Activated CD4-positive, CD25-positive, alpha-beta regulatory T cell treated with anti-CD3 and anti-CD28 coated beads, Interleukin-2, amount 50 U/mL, for 16 hours (primary cell): ENCODE results near the gene TULP1.
"Not testable (repeated sequence)": the region's sequence is repeated elsewhere in the genome, so short reads cannot be mapped to it uniquely, and the experiment has no call there.

ENCODE experiments used
- DNase-seq: peaks from one replicate; pipeline ENCODE4 v3.0.0-alpha.2; 2020; ENCODE audit warnings: low read depth, low spot score

The TULP1 gene

GRCh38 chr6:35512740-35513139 is at the start of gene TULP1:
TSS of gene TULP1 (minus strand) at chr6:35512896. CDS start at chr6:35512858, 38 bp downstream.
- DNase-seq, result no peak

DNA sequence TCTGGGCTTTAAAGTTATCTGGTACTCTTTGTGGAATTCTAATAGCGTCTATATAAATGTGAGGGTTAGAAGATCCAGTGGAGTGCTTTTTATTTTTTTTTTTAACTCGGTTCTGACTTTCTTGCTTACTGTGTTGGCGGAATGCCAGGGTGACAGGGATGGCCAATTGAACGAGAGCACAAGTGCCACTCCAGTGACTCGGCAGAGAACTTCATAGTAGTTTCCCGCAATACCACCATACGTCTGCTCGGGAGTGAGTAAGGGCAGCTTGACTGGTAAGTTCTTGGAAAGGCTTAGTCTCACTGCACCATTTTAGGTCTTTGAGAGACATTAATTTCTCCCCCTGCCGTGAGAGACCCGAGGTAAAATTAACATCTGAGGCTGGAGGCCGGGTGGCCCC is 49.4 kb upstream of the TULP1 start:
- no peak for DNase-seq

- no peak for DNase-seq
These were observed 48.4 kb upstream of the TULP1 start for GRCh38 chr6:35561113-35561512.

GRCh38 chr6:35558571-35558970 is 45.9 kb upstream of the TULP1 start:
- no peak for DNase-seq

DNA sequence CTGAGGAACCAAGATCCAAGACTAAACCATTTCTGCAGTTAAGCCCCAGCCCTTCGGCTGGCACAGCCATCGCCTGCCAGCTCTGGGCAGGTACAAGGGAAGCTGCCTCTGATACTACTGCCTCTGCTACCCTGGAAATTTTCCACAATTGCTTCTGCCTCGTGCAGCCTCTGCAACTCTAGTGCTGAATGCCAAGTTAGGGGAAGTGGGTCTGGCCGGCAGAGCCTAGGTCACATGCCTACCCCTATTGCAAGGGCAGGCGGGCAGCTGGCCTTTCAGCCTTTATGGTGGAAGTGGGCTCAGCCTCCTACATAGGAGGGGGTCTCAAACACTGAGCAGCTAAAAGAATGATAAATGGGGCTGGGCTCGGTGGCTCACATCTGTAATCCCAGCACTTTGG is 44.5 kb upstream of the TULP1 start:
- no peak for DNase-seq

DNA sequence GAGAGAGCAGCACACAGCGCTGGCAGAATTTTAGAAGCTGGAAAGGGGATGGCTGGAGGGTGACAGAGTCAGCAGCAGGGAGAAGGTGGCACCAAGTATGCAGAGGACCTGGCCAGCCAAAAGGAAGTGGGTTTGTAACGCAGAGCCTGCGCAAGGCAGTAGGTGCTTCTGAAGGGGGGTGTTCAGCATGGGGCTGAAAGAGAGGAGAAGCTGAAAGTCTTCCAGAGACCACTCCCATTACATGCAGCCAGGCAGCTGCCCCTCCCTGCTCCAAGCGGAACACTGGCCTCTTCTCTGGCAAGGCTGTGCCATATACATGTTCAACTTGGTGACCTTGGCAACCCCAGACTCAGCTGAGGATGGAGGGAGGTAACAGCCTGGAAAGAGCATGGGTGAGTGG is 42.1 kb upstream of the TULP1 start:
- no peak for DNase-seq

DNA sequence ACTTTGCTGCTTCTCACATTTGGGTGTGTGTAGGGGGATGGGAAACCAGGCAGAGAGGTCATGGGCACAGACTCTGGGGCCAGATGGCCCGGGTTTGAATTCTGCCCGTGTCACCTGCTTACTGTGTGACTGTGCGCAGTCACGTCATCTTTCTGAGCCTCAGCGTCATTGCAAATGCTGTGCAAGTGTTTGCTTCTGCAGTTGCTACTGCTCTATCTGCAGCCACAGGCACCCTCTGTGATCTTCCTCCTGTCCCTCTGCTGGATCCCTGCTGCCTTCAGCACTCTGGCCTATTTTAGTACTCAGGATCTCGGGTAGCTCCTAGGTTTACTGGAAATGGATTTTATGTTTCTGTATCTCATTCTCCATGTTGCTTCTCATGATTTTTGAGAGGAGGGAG is 40.6 kb upstream of the TULP1 start:
- no peak for DNase-seq

DNA sequence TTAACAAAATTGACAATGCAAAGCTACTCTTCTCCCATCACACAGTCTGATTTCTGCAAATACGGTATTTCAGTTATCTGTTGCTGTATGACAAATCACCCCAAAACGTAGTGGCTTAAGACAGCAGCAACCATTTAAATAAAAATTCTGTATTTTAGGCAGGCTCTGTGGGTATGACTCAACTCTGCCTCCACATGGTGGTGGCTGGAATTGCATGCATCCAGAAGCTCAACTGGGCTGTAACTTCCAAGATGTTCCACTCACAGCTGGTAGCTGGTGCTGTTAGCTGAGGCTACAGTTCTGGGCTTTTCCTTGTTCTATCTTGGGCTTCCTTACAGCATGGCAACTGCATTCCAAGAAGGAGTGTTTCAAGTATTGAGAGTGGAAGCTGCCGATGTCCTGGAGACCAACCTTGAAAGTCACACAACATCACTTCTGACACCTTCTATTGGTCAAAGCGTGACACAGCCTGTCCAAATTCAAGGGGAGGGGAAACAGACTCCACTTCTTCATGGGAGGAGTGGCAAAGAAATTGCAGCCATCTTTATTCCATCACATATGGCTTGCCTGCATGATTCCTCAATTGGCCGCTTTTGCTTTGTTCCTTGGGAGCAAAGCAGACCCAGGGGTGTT is 39.7 kb upstream of the TULP1 start:
- peak; percentile 27 for DNase-seq

GRCh38 chr6:35550437-35550836 is 37.7 kb upstream of the TULP1 start:
- DNase-seq, result no peak

GRCh38 chr6:35547676-35548075 is 35.0 kb upstream of the TULP1 start:
- DNase-seq, result no peak

DNA sequence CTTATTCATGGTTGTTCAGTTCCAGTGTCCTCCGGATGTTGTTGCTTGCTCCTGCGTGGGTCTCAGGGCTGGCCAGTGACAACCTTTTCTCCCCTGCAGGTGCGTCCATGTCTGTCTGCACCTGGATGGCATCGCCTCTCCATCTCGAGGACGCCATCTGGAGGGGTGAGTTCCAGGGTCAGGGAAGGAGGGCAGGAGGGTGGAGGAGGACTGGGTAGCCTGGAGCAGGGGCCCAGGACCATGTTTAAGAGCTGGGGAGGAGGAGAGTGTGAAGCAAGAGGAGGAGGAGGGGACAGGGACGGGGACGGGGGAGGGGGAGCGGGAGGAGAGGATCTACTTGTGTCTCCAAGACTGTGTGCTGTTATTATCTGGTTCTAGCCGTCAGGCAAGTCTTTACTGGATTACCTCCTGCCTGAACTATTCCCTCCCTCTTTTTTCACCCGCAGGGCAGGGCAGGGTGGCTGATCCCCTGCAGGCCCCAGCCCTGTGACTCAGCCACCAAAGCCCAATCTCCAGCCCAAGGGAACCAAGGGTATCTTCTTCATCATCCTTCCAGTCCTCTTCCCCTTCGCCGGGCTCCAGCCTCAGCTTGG is 32.2 kb upstream of the TULP1 start:
- DNase-seq, result no peak

DNA sequence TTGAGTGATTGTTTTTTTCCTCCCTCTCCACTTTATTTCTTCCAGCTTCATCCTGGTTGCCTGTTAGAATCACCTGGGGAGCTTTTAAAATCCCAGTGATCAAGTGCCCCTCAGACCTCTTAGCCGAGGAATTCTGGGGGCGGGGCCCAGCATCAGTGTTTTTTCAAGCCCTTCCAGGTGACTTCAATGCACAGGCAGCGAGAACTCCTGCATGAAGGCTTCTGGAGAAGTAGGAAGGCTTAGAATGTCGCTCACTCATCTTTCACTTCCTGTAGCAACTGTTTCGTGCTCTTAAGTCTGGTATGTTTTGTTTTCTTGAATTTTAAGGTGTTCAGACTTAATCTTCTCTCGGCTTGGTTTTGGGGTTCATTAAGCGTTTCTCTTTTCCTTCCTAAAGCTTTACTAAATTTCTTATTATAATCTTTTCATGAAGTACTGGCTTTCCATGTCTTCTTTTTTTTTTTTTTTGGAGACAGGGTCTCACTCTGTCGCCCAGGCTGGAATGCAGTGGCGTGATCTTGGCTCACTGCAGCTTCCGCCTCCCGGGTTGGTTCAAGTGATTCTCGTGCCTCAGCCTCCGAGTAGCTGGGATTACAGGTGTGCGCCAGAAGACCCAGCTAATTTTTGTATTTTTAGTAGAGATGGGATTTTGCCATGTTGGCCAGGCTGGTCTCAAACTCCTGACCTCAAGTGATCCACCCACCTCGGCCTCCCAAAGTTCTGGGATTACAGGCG is 30.9 kb upstream of the TULP1 start:
- no peak for DNase-seq

DNA sequence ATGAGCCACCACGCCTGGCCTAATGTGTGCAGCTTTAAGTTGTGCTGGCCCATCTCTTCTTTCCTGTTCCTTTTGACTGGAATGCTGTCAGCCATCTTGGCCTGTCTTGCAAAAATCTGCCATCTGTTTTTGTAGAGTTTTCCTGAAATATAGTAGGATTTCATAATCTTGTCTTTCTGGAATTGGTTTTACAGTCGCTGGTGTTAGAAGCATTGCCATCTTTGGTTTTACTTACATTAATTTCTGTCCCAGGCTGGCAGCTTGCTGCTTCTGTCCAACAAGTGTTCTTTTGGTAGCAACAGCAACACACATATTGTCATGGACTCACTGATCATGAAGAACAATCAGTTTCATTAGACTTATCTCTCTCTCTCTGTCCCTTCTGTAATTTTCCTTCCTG is 29.1 kb upstream of the TULP1 start:
- no peak for DNase-seq

GRCh38 chr6:35539223-35539622 is 26.5 kb upstream of the TULP1 start:
- DNase-seq, result no peak

GRCh38 chr6:35535847-35536246 is 23.2 kb upstream of the TULP1 start:
- DNase-seq, result not testable (repeated sequence)

GRCh38 chr6:35534407-35535170 is 21.9 kb upstream of the TULP1 start:
- no peak for DNase-seq

DNA sequence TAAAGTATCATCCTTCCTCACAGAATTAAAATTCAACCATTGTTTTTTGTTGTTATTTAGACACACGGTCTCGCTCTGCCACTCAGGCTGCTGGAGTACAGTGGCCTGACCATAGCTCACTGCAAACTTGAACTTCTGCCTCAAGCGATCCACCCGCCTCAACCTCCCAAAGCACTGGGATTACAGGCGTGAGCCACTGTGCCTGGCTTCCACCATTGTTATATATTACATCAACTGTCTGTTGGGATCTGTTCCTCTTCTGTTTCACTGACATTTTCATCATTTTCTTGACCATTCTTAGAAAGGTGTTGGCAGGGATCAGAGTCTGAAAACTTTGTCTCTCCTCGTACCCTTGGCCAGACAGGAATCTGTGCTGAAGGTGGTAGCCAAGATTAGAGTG is 21.3 kb upstream of the TULP1 start:
- no peak for DNase-seq

DNA sequence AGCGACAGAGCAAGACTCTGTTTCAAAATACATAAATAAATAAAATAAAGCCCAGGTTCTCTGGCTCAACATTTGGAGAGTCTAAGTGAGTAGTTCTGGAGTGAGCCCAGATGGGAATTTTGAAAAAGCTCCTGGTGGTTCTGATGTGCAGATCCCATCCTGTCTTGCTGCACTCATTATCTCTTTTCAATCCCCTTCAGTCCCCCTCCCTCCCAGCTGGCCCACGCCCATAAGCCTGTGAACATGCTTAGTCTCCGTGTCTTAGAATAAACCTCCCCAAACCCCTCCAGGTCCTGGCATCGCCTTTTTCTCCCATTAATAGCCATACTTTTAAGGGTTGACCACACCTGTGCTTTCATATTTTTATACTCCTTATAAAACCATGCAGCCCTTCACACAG is 19.4 kb upstream of the TULP1 start:
- no peak for DNase-seq

- DNase-seq, result no peak
These were observed 11.8 kb upstream of the TULP1 start for GRCh38 chr6:35524380-35525020.

GRCh38 chr6:35522660-35523658 is 10.3 kb upstream of the TULP1 start:
- DNase-seq, result peak; percentile 58

DNA sequence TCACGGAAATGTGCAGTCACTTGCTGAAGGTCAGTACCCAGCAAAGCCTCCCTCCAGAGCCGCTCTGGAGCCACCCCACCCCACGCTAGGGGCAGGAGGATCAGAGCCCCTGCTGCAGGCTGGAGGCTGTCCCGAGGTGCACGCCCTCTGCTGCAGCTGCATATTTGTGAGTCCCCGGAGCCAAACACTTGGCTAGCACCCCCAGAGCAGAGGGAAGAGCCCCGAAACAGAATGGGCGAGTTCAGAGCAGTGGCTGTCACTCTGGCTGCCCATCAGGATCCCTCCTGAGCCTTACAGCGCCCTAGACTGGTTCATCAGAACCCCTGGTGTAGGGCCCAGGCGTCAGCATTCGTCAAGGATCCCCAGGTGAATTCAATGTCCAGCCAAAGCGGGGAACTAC is 9.5 kb upstream of the TULP1 start:
- DNase-seq, result no peak
